ENCODE data around the gene GLIS1.

- TF ChIP-seq CTCF (IDR thresholded peaks at IDR 0.05) (no peak), POLR2AphosphoS5 (IDR thresholded peaks at IDR 0.05) (no peak), POLR2A (IDR thresholded peaks at IDR 0.05) (no peak), EP300 (IDR thresholded peaks at IDR 0.05) (no peak)
Measured at GRCh38 chr1:53704804-53705445, 34.0 kb downstream of the GLIS1 start.
